Activated T-helper 1 cell treated with Interleukin-2 at 50 U/mL for 16 hours (primary cell): ENCODE data around the gene SLC35F3.
"Not testable (repeated sequence)": the region's sequence is repeated elsewhere in the genome, so short reads cannot be mapped to it uniquely, and the experiment has no call there.

ENCODE experiments used
- DNase-seq: peaks from one replicate; pipeline ENCODE4 v3.0.0-alpha.2; 2020; ENCODE audit warnings: low read depth

The SLC35F3 gene

DNA sequence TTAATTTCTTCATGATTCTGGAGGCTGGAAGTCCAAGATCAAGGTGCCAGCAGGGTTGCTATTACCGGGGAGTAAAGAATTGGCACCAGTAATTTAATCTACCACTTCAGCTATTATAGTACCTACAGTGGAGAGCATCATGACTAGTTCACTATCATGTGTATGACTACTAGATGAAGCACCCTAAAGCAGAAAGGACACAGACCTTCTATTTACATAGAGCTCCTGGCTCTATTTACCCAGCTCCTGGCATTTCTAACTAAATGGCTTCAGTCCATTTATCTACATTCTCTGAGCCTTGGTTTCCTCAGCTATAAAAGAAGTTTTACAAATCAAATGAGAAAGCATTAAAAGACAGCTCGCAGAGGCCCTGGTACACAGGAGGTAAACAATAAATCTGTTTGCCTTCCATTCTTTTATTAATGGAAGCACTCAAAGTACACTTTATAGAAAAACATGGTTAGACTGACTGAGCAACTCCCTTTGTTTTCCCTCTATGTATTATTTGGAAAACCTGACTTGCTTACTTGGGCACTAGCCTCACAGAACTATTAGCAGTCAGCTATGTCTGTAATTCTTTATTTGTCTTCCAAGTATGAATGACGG lies 203.0 kb downstream of the SLC35F3 start:
- DNase-seq = no peak

DNA sequence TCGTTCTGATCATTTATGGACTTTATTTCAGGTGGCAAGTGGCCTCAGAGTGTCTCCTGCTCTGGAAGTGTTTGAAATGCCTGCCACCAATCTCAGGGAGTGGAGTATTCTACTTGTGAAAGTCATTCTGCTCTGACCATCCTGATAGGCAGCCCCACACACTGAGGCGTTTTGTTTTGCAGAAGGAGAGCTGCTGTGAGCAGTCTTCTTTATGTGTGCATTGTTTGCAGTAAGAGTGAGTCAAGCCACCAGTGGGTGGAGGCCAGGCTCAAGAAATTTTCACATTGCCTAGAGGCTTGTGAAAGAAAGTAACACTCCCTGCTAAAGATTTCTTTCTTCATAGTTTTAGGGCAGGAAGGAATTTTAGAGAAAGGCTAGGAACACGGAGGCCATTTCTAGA lies 204.4 kb downstream of the SLC35F3 start:
- DNase-seq = no peak

DNA sequence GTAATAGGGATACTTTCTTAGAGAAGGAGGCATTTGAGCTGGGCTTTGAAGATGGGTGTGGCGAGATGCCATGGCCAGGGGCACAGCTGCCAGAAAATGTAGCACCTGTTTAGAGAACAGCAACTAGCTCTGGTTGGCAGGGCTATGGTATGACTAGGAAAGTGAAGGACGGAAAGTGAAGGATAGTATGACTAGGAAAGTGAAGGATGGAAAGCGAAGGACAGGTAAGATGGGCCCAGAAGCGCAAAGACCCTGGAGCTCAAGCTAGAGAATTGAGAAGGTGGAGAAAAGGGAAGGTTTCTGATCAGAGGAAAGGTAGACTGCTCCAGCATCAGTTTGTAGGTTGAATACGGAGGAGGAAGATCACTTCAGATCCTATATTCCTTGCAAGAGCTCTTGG lies 205.4 kb downstream of the SLC35F3 start:
- no peak for DNase-seq

DNA sequence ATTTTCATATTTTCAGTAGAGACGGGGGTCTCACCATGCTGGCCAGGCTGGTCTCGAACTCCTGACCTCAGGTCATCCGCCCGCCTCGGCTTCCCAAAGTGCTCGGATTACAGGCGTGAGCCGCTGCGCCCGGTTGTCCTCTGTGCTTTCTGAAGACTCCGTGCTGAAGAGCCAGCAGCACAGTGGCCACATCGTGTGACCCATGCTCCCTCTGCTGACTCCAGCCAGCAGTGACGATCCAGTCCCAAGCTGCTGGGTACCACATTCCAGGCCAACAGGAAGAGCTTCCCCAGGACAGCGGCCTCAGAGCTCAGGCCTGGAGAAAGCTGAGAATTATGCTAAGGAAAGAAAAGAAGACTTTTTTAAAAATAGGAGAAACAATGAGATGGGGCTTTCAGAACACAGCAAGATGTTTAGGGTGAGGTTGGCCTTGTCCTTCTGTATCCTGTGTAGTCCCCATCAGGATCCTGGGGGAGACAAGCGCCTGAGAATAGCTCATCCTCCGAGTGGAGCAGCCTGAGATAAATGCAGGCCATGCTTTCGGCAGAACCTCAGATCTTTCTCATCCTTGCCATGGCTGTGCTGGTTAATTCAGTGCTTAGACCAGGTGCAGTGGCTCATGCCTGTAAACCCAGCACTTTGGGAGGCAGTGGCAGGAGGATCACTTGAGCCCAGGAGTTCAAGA lies 207.1 kb downstream of the SLC35F3 start:
- no peak for DNase-seq

DNA sequence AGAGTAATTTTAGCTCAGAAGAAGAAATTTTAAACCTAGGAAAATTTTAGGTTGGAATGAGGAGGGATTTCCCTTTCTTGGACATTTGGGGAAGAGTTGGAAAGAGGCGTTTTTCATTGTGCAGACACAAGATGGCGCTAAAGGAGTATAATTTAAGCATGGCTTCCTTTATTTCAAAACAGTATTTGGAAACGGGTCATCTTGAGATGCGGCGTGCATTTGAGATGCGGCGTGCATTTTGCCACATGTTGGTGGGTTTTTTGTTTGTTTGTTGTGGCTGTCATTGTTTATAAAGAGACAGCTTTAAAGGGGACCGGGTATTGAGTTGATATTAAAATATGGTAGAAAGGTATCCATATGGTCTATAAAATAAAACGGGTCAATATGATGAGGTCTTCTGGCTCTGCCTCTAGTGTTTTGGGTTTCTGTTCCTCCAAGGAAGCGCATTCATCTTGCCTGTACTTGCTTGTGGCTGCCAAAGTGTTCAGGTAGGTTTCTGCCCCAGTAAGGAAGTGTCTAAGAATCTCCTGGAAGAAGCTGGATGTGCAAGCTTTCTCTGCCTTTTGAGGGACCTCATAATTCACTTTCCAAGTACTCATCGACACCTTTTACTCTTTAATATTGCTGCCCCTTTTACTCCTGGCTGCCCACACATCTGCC lies 210.3 kb downstream of the SLC35F3 start:
- no peak for DNase-seq

- DNase-seq = no peak
Observed at GRCh38 chr1:234118911-234119310, 214.4 kb downstream of the SLC35F3 start.

- DNase-seq = no peak
Observed at GRCh38 chr1:234119431-234119830, 215.0 kb downstream of the SLC35F3 start.

GRCh38 chr1:234120327-234120944 lies 216.0 kb downstream of the SLC35F3 start:
- DNase-seq = no peak

- not testable (repeated sequence) for DNase-seq
Observed at GRCh38 chr1:234121659-234122058, 217.2 kb downstream of the SLC35F3 start.

- not testable (repeated sequence) for DNase-seq
Observed at GRCh38 chr1:234122571-234122970, 218.1 kb downstream of the SLC35F3 start.

- DNase-seq = no peak
Observed at GRCh38 chr1:234123867-234124266, 219.4 kb downstream of the SLC35F3 start.

DNA sequence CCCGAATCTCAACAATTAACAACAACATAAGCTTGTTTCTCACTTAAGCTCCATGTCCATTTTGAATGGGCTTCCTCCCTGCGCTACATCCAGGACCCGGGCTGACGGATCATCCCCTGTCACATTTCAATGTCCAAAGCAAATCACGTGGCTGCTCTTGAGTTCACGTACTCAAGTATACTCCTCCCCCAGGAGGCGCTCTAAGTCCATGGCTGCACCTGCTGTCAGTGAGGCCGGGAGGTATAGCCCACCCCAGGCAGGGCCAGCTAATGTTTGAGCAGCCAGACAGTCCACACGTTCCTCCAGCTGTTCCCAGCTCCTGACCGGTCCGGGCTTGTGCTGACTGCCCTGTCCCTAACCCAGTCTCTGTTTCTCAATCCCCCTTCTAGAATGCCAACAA lies 220.8 kb downstream of the SLC35F3 start:
- DNase-seq = no peak

DNA sequence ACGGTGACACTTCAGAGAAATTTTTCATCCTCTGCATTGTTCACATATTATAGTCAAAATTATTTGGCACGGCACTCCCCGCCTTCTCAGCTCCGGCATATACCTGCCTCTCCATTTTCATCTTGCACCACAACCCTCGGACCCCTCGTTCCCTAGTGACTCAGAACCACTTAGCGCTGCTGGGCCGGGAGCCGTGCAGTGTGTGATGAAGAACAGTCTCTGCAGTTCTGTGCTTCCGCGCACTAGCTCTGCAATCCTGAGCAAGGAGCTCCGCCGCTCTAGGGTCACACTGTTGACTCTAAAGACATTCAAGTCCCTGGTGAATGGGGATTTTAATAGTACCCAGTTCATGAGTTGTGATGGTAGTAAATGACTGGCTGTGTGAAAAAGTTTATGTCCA lies 221.2 kb downstream of the SLC35F3 start:
- no peak for DNase-seq

GRCh38 chr1:234127026-234127671 lies 222.7 kb downstream of the SLC35F3 start:
- DNase-seq = no peak

DNA sequence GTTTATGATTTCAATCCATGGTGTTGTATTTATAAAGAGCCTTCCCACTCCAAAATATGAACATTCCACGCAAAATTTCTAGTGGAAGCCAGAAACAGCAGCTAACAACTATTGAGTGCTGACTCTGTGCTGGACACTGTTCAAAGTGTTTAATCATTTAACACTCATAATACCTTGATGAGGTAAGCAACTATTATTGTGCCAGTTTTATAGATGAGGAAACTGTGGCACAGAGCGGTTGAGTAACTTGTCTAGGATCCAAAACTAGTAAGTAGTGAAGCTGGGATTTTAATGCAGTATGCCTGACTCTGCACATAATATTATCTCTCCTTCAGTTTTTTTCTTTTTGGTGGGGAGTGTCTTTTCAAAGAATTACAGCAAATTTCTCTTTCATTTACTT lies 228.3 kb downstream of the SLC35F3 start:
- no peak for DNase-seq

GRCh38 chr1:234134878-234135277 lies 230.4 kb downstream of the SLC35F3 start:
- DNase-seq = no peak

DNA sequence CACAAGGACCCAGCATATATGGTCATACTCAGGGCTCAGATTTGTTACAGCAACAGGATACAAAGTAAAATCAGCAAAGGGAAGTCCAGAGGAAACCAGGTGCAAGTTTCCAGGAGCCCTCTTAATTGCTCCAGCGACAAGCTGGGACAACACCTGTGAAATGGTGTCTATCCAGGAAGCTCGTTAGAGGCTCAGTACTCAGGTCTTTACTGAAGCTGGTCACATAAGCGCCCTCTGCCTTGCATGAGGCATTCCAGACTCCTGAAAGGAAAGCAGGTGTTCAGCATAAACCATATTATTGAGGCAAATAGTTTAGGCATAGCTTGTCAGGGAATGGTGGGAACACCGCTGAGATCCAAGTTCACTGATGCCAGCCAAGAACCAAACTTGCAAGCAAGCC lies 231.0 kb downstream of the SLC35F3 start:
- no peak for DNase-seq

DNA sequence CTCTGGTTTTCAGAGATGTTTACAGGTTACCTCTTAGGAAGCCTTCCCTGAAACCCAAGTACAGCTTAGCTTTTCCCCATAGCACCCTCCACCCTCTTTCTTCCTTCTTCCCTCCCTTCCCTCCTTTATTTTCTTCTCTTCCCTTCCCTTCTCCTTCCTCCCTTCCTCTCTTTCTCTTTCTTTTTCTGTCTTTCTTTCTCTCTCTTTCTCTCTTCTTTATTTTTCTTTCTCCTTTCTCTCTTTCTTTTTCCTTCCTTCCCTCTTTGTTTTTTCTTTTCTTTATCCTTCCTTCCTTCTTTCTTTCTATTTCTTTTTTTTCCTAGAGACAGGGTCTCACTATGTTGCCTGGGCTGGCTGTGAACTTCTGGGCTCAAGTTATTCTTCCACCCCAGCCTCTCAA lies 231.6 kb downstream of the SLC35F3 start:
- no peak for DNase-seq

GRCh38 chr1:234139966-234140365 lies 235.5 kb downstream of the SLC35F3 start:
- no peak for DNase-seq

GRCh38 chr1:234140388-234140787 lies 235.9 kb downstream of the SLC35F3 start:
- no peak for DNase-seq

DNA sequence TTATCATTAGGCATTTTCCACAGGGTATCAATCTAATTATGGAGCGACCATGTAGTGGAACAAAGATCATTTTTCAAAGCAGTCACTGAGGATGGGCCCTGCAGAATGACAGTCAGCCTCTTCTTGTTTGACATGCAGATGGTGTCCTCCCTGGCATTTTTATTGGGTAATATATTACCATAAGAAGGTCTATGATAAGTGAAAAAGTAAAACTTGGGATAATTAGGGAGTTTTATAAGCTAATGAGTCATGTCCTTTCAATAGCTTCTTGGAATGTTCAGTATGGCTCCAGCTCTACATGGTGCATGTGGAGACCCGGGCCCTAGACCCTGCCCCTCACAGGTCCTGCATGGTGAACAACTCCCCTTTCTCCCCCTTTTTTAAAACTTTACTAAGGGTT lies 236.5 kb downstream of the SLC35F3 start:
- DNase-seq = no peak

DNA sequence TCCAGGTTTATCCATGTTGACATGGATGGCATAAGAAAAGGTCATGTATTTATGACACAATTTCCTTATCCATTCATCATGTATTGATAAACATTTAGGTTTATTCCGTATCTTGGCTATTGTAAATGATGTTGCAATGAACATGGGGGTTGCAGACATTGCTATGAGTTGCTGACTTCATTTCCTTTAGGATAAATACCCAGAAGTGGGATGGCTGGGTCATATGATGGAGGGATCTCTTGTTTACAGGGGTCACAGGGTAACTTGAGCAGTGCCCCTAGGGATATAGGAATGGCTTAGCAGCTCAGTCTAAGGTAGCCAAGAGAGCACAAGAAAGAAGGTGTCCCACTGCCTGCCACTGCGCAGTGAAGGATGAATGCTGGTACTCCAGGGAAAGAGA lies 239.2 kb downstream of the SLC35F3 start:
- no peak for DNase-seq

DNA sequence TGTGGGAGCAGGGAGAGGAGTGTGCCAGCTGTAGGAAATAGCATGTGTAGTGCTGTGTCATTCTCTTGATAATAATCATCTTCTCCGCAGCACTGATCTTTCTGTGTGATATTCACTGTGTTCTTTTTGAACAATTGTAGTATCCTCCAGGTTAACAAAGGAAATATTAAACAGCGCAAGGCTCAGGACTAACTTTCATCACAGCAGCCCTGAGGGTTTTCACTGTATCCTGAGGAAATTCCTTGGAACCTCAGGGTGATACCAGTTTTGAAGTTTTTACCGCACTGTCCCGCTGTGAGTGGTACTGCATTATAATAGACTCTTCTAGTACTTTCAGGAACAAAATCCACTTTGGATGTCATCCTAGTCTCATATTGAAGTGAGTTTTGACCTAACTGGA lies 240.4 kb downstream of the SLC35F3 start:
- no peak for DNase-seq
